Right lobe of liver (tissue), 6 donors: Measurements from ENCODE around the gene MYRIP. TPM values are rescaled to one million over a fixed set of nuclear protein-coding genes. Genes with fewer than 3 reads are reported as not detected.
"Not testable (repeated sequence)": the region's sequence is repeated elsewhere in the genome, so short reads cannot be mapped to it uniquely, and the experiment has no call there.

ENCODE experiments used
- ATAC-seq, 4 donors: fragments of 200-7000 bp; cut with Tn5 transposase; one replicate each; pipeline ENCODE4 v1.9.1; 2020; ENCODE audit warnings: mild to moderate bottlenecking in 4 of 4, moderate library complexity in 4 of 4
- DNase-seq, 3 donors: peaks; one replicate each; pipeline ENCODE4 v3.0.0-alpha.2; 2020
- H3K27ac ChIP-seq, 3 donors: fragments of 200-600 bp; one replicate each; pipeline ENCODE4 v1.8.0; 2022
- H3K27me3 ChIP-seq, 2 donors: fragments of 200-600 bp; one replicate each; pipeline ENCODE4 v1.8.0; 2022
- H3K36me3 ChIP-seq, 4 donors: fragments of 200-600 bp; sonication (generic) in 1 of 4; one replicate each; pipeline versions ENCODE4 v1.5.1 to v1.8.0; 2017 to 2022; ENCODE audit warnings: control low read depth in 1 of 4
- H3K4me1 ChIP-seq, 4 donors: fragments of 200-600 bp; sonication (generic) in 1 of 4; one replicate each; pipeline versions ENCODE4 v1.5.1 to v1.8.0; 2017 to 2022; ENCODE audit warnings: control low read depth in 1 of 4
- H3K4me3 ChIP-seq, 3 donors: fragments of 200-600 bp; one replicate each; pipeline ENCODE4 v1.8.0; 2022
- H3K9me3 ChIP-seq, 4 donors: fragments of 200-600 bp; sonication (generic) in 1 of 4; one replicate each; pipeline versions ENCODE4 v1.5.1 to v1.8.0; 2017 to 2022; ENCODE audit warnings: control low read depth in 1 of 4
- CTCF ChIP-seq, 4 donors: fragments of 200-600 bp in 3 of 4; fragments of 450-650 bp in 1 of 4; IDR thresholded peaks; one replicate each; pipeline versions ENCODE4 v1.5.1 to v1.8.0; 2016 to 2022; ENCODE audit warnings: antibody characterized with exemption in 4 of 4, mild to moderate bottlenecking in 2 of 4
- POLR2A ChIP-seq: fragments of 450-650 bp; IDR thresholded peaks from one replicate; pipeline ENCODE4 v1.6.1; 2017; ENCODE audit warnings: antibody characterized with exemption, mild to moderate bottlenecking
- WGBS: methylation state at CpG from one replicate; pipeline ENCODE4 v1.1.6; 2018; ENCODE audit warnings: low coverage, low lambda C conversion rate; ENCODE audit not compliant: insufficient coverage; ENCODE audit errors: missing lambda C conversion rate; 5-methylcytosine and 5-hydroxymethylcytosine counted together
- intact Hi-C, 2 donors: fragments of 100-400 bp; cut with DNase I; formaldehyde crosslinking; loops; one replicate each; pipeline versions ENCODE4 v1.11.2 to v1.14.1; 2022
- total RNA-seq, 6 experiments: library from RNA; depleted of rRNA in 2 of 6; stranded (reverse); fragments of >200 nt in 2 of 6; fragmentation: NEBNext Ultra II Directional in 3 of 6; extraction: Animal tissue kit (Norgen Biotek cat#: 25700) in 3 of 6; gene quantifications; one replicate each; pipeline versions ENCODE4 v1.1.0 to v1.2.4, GENCODE V29; 2016 to 2023
- donor health status: DM: no; HTN: yes; CAD: no.
- donor health status: DM: no; HTN: no; CAD: no.
- donor health status: DM: no; HTN: no; CAD: no.
- donor health status: DM: no; HTN: yes; CAD: no.
- donor health status: DM: no; HTN: yes; CAD: no.

The MYRIP gene
- total RNA-seq, 6 experiments from 2014 or later: 14.3 to 23.2 (median 19.0) TPM

- no peaks in the 10 kb centered on the region for H3K9me3 ChIP-seq
- no peak for ATAC-seq
- no peak overlapping the region for H3K27ac ChIP-seq
- no peaks in the 10 kb centered on the region for H3K36me3 ChIP-seq
- intact Hi-C loops: no loop called here
- H3K4me3 ChIP-seq: no peak overlapping the region
- DNase-seq: no peak
- no peak for TF ChIP-seq POLR2A
- no peak for TF ChIP-seq CTCF (IDR thresholded peaks at IDR 0.05)
- peaks cover 0 to 11% (median 2%) of the 10 kb centered on the region in 4 donors for H3K4me1 ChIP-seq
- H3K27me3 ChIP-seq: no peaks in the 10 kb centered on the region
These were observed 270.4 kb downstream of the MYRIP start for GRCh38 chr3:40079847-40080240.

GRCh38 chr3:40083066-40083465 is 273.7 kb downstream of the MYRIP start:
- Histone ChIP-seq H3K4me1 (peaks cover 0 to 26% (median 11%) of the 10 kb centered on the region in 4 donors), H3K36me3 (no peaks in the 10 kb centered on the region), H3K9me3 (no peaks in the 10 kb centered on the region), H3K27me3 (no peaks in the 10 kb centered on the region), H3K27ac (no peak overlapping the region), H3K4me3 (no peak overlapping the region)
- TF ChIP-seq CTCF (IDR thresholded peaks at IDR 0.05): no peak
- no peak for TF ChIP-seq POLR2A
- intact Hi-C loops: no loop called here
- DNase-seq (no peak), ATAC-seq (no peak)

DNA sequence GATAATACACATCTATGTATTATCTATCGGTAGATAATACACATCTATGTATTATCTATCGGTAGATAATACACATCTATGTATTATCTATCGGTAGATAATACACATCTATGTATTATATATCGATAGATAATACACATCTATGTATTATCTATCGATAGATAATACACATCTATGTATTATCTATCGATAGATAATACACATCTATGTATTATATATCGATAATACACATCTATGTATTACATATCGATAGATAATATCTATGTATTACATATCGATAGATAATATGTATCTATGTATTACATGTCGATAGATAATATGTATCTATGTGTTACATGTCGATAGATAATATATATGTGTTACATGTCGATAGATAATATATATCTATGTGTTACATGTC is 275.0 kb downstream of the MYRIP start:
- H3K27ac ChIP-seq, DNase-seq, H3K4me3 ChIP-seq, ATAC-seq, intact Hi-C loops, H3K27me3 ChIP-seq, H3K36me3 ChIP-seq, H3K9me3 ChIP-seq: not testable (repeated sequence)
- 89% methylated on average over 12 of the region's 12 CpGs for WGBS
- peaks cover 0 to 26% (median 12%) of the 10 kb centered on the region in 4 donors for H3K4me1 ChIP-seq

GRCh38 chr3:40086890-40087883 is 277.8 kb downstream of the MYRIP start:
- Histone ChIP-seq H3K27ac (peak overlapping the region in 1 of 3 donors; percentile 61), H3K27me3 (no peaks in the 10 kb centered on the region), H3K4me1 (peaks cover 0 to 26% (median 12%) of the 10 kb centered on the region in 4 donors), H3K36me3 (no peaks in the 10 kb centered on the region), H3K4me3 (no peak overlapping the region), H3K9me3 (no peaks in the 10 kb centered on the region)
- TF ChIP-seq CTCF (IDR thresholded peaks at IDR 0.05): no peak
- TF ChIP-seq POLR2A: no peak
- no peak for DNase-seq
- intact Hi-C loops: no loop called here
- 64% methylated on average over 7 of the region's 7 CpGs for WGBS
- ATAC-seq: peak; percentile 94 to 96 (median 96)

DNA sequence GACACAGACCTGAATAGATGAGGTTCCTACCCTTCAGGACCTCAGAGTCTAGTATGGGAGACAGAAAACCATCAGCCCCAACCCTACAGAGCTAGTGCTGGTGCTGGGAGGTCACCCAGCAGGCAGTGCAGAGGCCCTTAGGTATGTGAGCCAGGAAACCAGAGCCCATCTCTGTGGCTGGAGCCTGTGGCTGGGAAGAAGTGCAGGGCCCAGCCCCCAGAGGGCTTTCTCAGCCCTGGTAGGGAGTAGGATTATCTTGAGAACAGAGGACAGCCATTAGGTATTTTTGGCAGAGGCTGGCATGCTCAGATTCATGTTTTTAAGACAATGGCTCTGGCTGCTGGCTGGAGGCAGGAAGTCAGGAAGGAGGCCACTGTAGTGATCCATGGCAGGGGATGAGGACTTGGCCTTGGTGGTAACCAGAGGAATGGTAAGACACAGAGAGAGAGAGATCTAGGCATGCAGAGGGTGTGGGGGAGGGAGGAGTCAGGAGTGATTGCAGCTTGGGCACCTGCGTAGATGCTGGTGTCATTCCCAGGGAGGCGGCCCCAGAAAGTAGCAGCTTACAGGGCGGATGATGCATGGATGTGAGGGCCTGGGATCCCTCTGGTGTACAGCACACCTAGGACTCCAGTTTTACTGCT is 279.2 kb downstream of the MYRIP start:
- 96% methylated on average over 3 of the region's 3 CpGs for WGBS
- DNase-seq (no peak), ATAC-seq (no peak)
- no peaks in the 10 kb centered on the region for H3K36me3 ChIP-seq
- no peak overlapping the region for H3K27ac ChIP-seq
- no peak overlapping the region for H3K4me3 ChIP-seq
- intact Hi-C loops: no loop called here
- no peaks in the 10 kb centered on the region for H3K9me3 ChIP-seq
- no peak for TF ChIP-seq CTCF (IDR thresholded peaks at IDR 0.05)
- no peak for TF ChIP-seq POLR2A
- peaks cover 0 to 17% (median 10%) of the 10 kb centered on the region in 4 donors for H3K4me1 ChIP-seq
- no peaks in the 10 kb centered on the region for H3K27me3 ChIP-seq
